Stimulated activated CD8-positive, alpha-beta memory T cell treated with anti-CD3 and anti-CD28 coated beads, Interleukin-15, amount 100 ng/mL, for 1 hour (primary cell): ENCODE results near the gene CELSR1.

Experiments used
- DNase-seq: peaks from one replicate; pipeline ENCODE4 v3.0.0-alpha.2; 2020; ENCODE audit warnings: low read depth

Gene CELSR1

DNA sequence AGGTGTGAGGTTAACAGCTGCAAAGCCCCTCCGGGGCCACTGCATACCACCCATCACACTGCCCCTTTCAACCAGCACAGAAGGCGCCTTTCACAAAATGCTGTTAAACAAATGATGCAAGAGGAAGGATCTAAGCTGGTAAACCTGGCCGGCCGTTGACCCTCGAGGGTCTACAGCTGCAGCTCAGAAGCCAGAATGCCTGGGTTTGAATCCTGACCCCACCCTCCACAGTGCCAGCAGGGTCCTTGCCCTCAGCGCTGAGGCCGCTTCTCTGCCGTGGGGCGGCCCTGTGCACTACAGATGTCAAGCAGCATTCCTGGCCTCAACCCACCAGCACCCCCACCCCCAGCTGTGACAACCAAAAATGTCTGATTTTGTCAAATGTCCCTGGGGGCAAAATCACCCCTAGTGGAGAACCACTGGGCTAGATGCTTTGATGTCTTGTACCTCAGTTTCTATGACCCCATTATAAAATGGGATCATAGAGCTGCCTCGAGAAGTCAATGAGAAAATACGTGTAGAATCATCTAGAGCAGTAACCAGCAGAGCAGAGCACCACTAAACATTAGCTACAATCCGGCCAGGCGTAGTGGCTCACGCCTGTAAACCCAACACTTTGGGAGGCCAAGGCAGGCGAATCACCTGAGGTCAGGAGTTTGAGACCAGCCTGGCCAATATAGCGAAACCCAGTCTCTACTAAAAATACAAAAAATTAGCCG is 77.9 kb downstream of the CELSR1 start:
- DNase-seq = no peak

DNA sequence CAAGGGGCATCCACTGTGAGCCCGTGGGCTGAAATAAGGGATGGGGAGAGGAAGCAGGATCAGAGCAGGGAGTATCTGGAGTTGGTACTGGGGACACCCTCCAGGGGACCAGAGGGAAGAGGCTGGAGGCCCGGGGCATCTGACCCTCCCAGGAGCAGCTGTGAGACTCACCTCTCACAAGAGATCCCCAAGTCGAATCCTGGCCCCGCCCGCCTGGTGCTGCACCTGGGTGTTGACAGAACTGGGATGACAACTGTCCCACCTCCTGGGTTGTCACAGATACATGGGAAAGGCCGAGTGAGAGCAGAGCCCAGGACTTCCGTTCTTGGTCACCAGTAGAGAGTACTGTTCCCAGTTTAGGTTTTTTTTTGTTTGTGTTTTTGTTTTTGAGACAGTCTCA is 78.9 kb downstream of the CELSR1 start:
- DNase-seq = no peak

DNA sequence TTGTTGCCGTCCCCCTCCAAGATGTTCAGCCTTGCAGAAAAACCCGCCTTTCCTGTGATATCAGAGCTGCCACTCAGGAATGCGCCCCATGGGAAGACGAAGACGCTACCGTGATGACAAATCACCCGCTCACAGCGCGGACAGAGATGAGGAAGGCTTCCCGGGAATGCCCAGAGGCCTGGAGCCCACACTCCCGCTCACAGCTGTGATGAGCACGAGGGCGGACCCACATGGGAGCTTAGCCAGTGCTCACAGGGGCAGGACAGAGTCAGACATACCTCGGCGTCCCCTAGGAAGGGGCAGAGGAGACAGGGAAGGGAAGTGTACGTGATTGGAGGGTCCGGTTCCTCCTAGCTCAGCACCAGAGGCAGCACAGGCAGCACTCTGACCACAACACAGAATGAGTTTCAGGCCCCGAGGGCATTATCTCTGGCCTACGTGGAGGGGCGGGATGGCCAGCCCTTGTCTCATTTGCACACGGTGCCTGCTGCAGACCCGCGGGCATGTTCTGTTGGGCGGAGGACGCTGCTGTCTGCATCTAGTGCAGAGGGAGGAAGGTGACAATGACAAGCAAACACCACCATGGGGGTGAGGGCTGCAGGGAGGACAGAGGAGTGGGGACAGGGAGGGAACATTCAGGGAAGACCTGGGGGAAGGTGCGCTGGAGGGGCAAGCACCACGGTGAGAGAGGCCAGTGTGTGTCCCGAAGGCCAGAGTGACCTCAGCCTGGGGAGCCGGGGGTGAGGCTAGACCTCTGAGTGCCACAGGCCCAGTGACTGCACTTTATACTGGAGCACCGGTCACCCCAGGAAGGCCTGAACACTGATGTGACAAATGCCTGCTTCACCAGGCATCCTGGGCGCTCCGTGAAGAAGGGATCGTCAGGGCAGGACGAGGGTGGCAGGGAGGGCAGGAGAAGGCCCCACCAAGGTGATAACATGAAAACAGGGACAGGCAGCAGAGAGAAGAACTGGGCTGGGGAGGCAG is 79.6 kb downstream of the CELSR1 start:
- DNase-seq = no peak

DNA sequence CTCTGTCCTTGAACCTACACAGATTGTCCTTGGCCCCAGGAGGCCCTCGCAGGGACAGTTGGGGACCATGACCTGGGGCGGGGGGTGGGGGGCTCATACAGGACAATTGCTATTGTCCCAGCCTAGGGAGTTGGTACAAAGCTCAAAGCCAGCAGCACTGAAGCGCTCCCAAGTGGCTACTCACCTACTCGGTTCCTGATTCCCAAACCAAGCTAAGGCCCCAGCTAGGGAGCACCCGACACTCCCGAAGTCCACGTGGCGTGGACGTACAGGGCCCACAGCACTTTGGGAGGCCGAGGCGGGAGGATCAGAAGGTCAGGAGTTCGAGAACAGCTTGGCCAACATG is 80.6 kb downstream of the CELSR1 start:
- no peak for DNase-seq

DNA sequence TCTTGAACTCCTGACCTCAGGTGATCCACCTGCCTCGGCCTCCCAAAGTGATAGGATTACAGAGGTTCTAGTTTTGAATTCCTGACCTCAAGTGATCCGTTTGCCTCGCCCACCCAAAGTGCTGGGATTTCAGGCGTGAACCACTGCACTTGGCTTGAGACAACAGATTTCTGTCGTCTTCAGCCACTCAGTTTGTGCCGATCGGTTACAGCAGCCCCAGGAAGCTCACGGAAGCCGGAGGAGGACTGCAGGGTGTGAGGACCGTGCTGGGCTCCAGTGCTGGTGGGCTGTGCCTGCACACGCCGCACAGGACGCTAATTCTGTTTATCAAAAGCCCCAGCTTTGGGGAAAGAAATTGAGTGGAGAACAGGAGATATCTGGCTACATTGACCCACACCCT is 82.0 kb downstream of the CELSR1 start:
- no peak for DNase-seq

DNA sequence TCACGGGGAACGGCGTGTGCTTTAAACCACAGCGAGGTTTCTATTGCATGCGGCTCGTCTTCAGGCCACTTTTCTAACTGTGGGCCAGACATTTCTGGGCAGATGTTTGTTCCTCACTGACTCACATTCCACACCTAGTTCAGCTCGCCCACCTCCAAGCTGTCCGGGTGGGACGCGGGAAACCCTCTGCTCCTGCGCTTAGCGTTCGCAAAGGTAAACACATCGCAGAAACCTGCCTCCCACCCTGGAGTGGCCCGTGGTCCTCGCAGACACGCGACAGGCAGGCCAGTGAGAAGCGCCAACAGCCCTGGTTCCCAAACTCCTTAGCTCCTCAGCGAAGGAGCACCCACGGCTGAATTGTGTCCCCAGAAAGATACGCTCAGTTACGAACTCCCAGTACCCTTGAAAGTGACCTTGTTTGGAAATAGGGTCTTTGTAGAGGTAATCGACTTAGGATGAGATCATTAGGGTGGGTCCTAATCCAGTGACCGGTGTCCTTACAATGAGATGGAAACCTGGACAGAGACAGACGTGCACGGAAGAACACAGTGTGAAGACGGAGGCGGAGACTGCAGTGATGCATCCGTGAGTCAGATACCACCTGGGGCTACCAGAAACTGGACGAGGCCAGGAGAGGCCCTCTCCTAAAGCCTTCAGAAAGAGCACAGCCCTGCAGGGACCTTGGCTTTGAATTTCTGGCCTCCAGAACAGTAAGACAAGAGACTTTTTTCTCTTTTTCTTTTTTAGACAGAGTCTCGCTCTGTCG is 82.7 kb downstream of the CELSR1 start:
- no peak for DNase-seq

DNA sequence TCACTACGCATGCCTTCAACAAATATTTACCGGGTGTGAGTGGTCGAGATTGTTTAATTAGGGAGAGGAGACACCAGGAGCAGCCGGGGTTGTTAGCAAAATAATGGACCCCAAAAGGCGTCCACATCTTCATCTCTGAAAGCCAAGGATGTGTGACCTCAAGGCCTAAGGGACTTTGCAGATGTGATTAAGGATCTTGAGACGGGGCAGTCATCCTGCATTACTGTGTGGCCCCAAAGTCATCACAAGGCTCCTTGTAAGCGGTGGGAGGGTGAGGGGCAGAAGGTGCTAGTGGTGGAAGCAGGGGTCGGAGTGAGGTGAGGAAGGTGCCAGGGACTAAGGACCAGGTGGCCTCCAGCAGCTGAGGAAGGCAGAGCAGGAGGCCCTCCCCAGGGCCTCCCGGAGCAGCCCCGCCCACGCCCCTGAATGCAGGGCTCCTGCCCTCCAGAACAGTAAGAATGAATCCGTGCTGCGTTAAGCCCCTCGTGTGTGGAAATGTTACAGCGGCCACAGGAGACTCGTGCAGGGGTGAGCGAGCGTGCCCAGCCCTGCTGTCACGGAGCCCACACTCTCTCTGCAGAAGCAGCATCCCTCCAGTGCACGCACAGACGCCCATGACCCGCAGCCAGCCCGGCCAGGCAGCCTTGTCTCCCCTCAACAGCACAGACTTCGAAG is 83.5 kb downstream of the CELSR1 start:
- DNase-seq = no peak

DNA sequence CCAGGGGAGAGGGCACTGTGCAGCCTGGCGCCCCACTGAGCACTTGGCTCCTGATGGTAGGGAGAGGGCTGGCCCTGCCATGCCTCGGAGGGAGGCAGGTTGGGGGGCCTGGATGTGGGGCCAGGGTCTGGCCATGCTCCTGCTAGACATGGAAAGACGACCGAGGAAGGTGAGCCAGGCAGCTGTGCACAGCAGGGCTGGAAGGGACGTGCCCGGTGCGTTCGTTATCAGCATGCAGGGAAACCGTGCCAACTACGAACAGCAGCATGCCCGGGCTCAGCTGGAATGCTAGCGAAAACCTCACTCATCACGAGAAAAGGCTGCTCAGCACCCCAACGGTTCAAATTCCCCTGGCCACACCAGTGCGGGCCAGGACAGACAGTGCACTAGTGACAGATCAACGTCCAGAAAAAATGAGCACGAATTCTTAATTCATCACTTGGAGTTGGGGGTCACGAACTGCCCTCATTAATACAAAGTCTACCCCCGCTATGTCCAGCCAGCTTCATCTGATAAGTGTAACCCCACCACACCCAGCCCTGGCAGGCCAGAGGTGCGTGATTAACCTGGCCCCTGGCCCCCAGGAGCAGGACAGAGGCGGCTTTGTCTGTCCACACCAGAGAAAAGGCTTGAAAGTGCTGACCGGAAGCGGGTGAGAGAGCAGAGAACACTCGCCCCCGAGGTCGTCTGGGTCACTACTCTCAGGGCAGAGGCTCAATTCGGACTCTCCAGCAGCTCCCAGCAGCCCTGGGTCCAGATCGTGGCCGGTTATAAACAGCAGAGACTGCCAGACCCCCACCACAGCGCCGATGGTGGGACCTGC is 84.2 kb downstream of the CELSR1 start:
- no peak for DNase-seq

DNA sequence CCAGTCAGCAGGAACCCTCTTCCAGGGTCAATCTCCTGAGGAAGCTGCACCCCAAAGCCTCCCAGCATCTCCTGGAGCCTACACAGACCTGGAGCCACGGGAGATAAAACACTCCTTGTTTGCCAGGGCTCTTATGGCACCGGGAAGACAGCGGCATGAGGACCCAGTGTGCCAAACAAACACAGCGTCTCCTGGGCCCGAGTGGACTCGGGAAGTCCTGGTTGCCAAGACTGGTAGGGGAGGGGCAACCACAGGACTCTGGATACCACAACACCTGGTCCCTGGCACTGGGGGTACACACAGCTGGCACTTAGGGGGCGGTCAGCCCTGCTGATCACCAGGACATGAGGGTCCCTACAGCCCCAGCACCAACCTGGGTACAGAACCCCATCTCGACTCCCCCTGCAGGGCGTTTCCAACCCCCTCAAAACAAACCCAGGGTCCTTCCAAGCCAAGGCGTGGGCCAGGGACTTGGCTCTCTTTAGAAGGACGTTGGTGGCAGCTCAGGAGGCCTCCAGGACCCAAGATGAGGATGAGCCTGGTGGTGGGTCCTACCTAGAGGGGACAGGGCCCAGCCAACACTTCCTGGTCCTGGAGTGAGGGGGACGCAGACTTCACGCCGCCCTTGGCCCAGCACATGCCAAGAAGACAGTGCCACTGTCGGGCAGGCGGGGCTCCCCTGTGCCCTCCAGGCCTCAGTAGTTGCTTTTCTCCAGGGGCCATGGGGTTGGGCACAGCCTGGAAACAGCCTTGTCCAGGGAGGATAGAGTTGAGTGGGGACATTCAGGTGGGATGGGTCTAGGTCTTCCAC is 85.0 kb downstream of the CELSR1 start:
- DNase-seq = no peak

DNA sequence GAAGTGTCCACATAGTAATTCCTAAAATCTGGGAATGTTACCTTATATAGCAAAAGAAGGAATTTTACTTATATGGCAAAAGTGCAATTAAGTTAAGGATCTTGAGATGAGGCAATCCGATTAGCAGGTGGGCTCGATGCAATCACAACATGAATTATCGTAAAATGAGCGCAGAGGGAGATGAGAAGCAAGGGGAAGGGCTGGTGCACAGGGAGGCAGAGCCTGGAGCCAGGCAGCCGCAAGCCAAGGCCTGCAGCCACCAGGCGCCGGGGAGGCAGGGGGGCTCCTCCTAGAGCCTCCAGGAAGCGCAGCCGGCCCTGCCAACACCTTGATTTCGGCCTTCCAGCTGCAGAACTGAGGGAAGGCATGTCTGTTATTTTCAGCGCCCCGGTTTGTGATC is 85.7 kb downstream of the CELSR1 start:
- no peak for DNase-seq

DNA sequence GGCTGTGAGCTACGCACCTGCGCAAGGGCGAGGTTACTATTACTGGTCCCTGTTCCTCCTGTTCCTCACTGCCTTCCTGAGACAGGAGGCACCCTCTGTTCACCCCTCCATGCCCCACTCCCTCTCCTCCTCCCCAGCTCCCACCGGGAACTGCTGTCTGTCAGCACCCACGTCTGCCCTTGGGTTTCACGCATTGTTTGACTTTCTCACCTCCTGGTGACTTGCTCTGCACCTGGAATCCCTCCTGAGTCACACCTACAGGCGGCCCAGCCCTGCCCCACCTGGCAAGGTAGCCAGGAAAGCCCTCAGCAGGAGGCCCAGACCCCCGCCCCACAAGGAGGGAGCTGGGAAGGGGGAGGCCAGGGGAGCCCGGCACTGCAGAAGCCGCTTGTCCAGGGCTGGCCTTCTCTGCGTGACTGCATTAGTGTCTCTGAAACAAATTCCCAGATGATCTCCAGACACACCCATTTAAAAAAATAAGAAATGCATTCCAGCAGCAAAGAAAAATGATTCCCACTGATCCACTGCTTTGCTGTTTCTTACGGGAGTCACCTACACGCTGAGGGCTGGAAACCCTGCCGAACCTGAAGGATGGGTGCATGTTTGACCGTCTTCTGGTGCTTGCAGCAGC is 86.4 kb downstream of the CELSR1 start:
- no peak for DNase-seq

DNA sequence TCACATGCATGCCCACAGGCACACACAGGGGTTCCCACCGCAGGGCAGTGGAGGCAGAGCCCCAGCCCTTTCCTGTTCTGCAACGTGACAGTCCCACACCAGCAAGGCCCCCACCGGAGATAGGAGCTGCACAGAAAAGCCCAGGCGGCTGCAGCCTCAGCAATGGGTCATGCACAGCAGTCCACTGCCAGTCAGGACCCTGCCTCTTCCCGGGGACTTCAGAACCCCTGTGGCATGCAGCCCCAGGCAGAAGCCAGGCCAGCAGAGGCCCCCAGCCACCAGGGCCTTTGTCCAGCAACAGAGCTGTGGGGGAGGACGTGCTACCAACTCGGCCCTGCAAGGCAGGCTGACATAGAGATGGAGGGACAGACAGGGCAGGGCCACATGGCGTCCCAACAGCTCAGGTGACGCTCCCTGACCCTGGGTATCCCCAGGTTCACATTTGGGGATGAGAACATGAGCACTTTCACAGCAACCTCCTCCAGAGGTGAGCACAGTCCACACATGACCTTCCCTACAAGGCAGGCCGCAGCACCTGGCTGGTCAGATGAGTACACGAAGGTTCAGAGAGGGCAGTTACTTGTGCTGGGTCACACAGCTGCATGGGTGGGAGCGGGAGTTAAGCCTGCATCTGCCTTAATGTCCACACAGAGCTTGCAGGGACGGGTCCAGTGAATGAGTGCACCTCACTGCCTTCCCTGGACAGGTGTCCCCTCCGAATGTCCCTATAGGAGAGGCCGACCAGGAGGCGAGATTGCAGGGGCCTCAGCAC is 87.3 kb downstream of the CELSR1 start:
- DNase-seq = no peak

DNA sequence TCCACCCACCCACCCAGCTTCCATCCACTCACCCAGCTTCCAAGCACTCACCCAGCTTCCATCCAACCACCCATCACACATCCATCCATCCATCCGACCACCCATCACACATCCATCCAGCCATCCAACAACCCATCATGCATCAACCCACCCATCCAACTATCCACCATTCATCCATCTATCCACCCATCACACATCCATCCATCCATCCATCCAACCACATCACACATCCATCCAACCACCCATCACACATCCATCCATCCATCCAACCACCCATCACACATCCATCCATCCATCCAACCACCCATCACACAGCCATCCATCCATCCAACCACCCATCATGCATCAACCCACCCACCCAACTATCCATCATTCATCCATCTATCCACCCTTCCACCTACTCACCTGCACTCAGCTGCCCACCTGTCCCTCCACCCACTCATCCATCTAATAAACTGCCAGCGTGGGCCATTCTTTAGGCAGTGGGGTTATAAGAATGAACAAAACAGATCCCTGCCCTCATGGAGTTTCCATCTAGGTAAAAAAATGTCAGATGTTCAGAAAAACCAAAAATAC is 88.2 kb downstream of the CELSR1 start:
- DNase-seq = no peak

DNA sequence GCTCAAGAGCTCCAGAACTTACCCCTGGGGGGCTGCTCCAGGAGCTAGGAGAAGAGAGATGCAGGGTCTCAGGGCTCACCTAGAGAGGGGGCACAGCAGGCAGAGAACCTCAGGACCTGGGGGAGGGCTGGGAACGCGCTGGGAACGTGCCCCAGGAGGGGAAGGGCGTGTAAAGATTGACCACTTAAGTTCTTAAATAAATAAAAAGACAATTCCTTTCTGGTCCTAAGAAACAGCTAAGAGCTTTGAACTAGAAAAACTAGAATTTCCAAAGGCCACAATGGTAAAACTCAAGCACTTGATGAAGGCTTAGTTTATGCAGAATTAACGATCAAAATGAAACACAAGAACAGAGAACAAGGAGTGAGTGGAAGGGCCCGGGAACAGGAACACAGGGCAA is 89.1 kb downstream of the CELSR1 start:
- no peak for DNase-seq

DNA sequence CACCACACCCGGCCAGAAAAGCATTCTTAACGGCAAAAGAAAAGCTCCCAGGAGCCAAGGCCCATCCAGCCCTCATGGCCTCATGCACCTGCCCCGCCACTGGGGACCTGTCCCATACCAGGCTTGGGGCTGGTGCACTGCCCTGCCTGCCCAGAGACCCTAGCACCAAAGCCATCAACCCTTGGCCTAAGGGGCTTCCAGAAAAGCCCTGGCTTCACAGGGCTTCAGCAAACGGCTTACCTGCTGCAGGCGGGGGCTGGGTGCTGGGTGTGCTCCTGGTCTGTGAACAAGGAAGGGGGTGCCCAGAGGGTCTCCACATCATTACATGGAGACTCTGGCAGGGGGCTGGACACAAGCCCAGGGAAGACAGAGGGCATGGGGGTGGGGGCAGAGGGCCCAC is 89.5 kb downstream of the CELSR1 start:
- DNase-seq = no peak

DNA sequence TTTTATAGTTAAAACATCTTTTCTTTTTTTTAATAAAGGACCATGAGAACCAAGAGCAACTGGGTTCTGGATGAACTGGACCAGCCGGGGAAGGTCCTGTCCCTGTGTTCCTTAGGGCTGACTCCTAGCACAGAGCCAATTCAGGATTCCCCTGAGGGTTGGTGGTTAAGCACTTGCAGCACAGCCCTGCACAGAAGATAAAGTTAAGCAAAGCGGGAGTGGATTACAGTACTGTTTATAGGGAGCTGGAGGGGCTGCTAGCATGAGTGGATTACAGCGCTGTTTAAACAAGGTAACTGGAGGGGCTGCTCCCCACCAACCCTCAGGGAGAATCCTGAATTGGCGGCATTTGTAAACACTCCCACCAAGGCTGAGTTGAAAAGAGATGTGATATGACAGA is 90.6 kb downstream of the CELSR1 start:
- DNase-seq = no peak

DNA sequence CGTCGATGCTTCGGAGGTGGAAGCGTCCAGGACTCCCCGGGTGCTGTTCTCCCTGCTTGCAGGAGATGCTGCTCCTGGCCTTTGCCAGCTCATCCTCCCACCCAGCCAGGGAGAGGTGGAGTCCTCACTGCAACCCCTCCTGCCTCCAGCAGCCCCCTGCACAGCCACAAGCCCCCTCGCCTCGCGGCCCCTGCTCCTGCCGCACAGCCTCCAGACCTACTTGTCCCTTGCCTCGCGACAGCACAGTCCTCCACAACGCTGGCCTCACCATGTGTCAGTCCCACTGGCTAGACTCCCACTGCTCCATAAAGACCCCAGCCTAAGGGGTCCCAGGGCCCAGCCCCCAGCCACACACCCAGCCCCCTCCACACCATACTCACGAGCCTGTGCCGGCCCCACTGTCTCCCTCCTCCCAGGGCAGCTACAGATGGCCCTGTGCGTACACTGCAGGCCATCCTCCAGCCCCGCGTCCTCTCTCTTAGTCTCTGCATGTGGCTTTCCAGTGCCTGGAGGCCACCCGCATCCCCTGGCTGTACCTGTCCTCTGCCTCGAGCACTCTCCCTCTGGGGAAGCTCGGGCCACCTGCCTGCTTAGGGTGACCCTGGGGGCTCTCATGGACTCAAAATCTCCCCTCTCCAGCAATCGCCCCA is 91.5 kb downstream of the CELSR1 start:
- no peak for DNase-seq

DNA sequence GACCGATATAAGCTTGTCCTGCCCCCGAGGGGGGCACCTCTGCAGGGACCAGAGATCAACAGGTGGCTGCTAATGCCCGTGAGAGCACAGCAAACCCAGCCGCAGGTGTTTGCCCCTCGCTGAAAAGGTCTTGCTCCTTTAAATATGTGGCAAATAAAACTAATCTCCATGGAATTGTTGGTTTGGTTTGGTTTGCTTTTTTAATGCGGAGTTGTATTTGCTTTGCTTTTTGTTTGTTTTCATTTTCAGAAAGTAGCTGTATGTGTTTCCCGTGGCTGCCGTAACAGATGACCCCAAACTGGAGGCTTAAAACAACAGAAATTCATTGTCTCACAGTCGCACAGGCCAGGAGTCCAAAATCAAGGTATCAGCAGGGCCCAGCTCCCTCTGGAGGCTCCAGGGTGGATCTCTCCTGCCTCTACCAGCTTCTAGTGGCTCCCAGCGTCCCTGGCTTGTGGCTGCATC is 93.0 kb downstream of the CELSR1 start:
- no peak for DNase-seq
